NCI-H82 treated with DMSO at 0.1 percent for 48 hours (cell line): ENCODE measurements around the gene EXOC1.

ENCODE experiments used
- DNase-seq: peaks from one replicate; lab custom pipeline; 2025; ENCODE audit not compliant: unreplicated experiment; lab: John Stamatoyannopoulos, UW

EXOC1 gene

DNA sequence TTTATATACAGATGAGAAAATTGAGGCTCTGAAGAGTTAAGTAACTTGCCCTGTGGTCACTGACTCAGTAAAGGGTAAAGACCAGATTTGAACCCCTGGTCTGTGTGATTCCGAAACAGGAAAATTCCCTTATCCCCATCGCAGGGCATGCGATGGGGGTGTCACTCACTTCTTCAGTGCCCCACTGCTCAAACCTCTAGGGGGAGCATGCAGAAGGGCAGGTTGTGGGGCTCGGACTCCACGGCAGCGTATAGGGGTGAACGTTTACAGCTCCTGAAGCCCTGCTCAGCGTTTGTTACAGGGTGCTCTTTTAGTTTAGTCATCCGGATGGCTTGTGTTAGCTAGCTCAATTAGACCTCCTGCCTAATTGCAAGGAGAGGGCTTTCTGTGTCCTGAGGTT lies 3.7 kb upstream of the EXOC1 start:
- no peak for DNase-seq

GRCh38 chr4:55851885-55852284 lies 1.6 kb upstream of the EXOC1 start:
- DNase-seq: no peak

DNA sequence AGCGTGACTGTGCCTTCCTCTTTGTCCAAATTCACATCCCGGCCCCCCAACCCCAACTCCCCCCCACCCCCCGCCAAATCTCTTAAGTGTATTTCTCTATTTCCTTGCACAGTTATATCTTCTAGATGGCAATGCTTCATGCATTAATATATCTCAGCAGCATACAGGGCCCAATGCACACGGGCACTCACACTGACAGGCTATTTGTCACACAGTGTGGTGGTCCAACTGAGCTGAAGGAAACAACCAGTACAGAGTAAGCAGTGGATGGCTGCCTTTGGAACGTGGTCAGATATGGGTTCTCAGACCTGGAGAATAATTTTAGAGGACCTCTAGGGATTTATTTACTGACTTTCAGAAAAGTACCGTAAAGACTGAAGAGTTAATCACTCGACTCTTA lies 681 bp downstream of the EXOC1 start:
- DNase-seq: no peak

GRCh38 chr4:55857586-55857985 lies 4.1 kb downstream of the EXOC1 start:
- DNase-seq: no peak

- no peak for DNase-seq
Measured at GRCh38 chr4:55859711-55860110, 6.3 kb downstream of the EXOC1 start.

GRCh38 chr4:55864577-55865223 lies 11.3 kb downstream of the EXOC1 start:
- no peak for DNase-seq

DNA sequence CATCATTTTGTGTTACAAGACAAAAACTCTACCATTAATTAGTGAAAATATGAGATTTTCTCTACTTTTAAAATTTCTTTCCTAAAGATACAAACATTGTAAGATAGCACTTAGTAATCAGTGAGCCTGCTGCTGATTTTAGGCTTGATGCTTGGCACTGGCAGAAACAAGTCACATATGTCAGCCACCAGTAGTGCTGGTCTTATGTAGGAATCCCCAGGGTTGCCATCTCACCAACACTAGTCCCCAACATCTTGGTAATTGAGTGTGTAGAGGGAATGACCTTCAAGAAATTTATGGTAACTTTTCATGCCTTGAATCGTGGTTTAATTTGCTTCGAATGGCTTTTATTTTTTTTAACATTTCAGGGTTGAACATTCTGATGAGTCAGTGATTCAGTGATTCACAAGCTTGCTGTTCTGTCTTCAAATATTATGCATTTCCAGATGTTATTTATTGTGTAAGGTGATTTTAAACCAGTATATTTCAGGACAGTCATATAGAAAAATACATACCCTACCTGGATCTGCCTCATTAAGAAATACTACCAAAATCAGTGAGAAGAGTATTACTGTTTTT lies 11.9 kb downstream of the EXOC1 start:
- no peak for DNase-seq

DNA sequence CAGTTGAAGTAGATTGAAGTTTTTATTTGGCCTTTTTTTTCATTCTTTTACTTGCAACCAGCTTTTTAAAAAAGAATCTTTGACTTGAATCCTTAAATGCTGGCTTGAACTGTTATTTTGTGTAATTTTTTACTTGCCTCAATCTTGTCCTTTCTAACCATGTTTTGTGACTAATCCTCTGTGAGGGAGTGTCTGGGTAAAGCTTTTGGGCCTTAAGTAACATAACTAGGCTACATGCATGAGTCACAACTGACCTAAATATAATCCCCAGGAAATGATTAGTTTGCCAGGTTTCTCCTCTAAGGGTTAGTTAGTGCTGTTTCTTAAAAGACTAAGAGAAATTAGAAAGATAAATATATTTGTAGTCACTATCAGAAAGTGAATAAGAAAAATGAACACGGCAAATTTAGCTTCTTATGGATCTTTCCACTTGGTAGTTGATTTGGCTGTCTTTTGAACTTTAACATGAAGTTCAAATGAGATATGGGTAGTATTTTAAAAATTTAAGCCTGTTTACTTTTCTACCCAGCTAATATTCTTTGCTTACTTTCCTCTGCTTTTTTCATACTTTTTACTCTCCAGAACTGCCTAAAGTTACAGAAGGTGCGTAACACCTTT lies 13.0 kb downstream of the EXOC1 start:
- DNase-seq: no peak

GRCh38 chr4:55866973-55867574 lies 13.6 kb downstream of the EXOC1 start:
- peak; percentile 14 for DNase-seq

- DNase-seq: no peak
Measured at GRCh38 chr4:55868581-55869090, 15.2 kb downstream of the EXOC1 start.

DNA sequence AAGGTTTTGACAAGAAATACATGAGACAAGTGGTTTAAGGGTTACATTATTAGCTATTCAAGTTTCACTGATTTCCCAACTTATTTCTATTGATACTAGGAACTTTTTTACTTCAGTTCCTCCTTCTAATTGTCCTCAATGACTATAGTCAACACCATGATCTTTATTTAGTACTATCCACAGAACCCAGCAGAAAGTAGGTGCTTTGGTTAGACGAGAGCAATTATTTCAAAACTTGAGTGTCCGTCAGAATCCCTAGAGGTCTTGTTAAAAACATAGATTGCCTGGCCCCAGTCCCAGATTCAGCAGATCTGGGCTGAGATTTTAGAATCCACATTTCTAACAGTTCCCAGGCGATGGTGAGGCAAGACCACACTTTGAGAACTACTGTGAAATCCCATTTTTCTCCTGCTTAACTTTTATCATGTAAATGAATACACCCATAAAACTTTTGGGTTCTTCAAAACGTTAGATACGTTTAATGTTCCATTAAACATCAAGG lies 17.9 kb downstream of the EXOC1 start:
- DNase-seq: no peak

- DNase-seq: no peak
Measured at GRCh38 chr4:55874831-55875230, 21.4 kb downstream of the EXOC1 start.

DNA sequence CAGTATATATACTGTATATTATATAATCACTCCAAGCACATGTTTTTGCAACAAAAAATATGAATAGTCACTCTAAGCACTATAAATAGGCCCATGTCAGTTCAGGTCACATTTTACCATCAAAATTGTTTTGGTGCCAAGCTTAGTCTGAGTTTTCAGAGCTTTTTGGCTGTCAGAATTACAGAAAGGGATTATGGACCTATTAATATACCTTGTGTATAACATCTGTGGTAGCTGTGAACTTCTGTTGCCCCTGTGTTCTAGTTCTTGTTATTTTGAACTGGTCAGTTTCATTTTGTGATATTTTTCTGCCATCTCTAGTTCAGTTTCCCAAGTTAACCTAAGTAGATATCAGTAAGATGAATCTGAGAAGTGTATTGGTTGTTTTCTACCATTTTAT lies 22.9 kb downstream of the EXOC1 start:
- DNase-seq: no peak

- DNase-seq: no peak
Measured at GRCh38 chr4:55879224-55879623, 25.8 kb downstream of the EXOC1 start.

DNA sequence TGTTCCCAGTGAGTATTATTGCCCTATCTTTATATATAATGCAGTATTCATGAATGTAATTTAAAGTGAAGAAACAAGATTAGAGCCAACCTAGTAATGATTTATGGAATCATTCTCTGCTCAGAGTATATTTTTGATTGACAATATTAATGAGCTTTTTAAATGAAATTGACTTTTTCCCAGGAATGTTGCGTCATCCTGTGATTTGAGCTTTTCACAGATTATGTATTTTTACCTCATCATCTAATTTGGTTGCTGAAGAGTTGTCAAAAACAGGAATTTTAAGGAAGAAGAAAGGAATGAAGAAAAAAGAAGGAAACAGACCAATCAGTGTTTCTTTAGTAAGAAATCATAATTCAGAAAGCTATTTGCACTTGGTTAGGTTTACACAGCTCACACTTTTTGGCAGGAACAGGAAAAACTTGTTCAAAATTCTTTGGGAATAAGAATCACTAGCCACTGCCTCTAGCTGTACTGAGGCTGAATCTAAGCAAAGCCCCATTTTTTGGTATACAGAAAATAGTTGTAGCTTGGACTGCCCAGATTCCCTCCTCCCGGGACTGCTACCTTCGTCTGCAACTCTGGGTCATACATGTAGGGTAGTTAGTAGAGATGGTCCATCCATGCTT lies 27.3 kb downstream of the EXOC1 start:
- no peak for DNase-seq

DNA sequence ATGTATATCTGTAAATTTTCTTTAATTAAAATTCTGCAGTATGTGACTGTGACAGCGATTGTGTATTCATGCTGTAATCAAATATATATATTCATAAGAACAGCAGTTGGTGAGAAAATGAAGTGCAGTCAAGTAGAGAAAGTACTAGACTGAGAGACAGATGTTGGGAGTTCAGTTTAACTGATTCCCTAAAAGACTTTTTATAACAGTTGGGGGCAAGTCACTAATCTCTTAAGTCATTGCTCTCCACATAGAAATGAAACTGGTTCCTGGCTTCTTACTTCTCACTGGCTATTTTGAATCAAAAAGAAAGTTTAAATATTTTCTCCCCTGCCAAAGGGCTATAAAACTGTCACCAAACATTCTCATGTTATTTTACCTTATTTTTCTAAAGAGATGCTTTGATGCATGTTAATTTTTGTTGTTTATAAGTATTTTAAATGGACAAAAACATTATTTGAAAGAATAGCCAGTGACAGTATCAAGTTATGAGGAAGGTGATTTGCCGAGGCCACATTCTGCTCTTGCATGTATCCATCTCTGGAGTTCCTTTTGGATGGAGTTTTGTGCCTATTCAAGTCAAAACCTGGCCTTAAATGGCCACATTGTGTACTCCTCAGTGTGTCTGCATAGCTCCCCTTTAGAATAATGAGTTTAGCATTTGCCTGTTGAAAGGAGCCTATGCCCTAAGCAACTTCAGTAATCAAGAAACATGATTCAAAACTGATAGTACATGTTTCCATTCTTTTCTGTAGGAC lies 30.8 kb downstream of the EXOC1 start:
- peak; percentile 25 for DNase-seq

GRCh38 chr4:55884851-55885219 lies 31.4 kb downstream of the EXOC1 start:
- DNase-seq: no peak

DNA sequence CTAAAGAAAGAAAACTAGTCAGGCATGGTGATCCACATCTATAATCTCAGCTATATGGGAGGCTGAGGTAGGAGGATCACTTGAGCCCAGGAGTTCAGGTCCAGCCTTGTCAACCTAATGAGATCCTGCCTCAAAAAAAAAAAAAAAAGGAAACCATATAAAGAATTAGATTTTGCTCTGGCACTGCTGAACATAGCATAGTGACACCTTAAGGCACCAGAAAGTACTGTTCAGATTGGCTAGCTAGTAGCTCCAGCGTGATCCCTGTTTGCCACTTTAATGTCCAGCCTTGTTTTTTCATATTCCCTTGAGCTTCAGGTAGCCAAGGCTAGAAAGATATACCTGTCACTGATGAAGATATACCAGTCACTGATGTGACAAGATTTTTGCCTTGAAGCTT lies 34.1 kb downstream of the EXOC1 start:
- no peak for DNase-seq

DNA sequence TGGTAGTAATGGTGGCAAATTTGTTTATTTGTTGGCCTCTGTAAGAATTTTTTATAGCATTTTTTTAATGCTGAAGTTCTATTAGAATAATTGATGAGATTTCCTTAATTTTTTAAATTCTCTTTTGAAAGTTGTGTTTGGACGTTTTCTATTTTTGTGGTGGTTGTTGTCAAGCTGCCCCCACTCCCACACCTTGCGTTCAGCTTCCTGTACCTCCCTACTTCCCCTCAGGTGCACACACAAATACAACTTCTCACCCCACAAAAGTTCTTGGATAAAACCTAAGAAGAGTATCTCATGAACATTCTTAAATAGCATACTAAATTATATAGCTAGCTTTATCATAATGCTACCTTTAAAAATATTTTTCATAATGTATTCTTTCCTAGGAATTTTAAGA lies 38.7 kb downstream of the EXOC1 start:
- no peak for DNase-seq

DNA sequence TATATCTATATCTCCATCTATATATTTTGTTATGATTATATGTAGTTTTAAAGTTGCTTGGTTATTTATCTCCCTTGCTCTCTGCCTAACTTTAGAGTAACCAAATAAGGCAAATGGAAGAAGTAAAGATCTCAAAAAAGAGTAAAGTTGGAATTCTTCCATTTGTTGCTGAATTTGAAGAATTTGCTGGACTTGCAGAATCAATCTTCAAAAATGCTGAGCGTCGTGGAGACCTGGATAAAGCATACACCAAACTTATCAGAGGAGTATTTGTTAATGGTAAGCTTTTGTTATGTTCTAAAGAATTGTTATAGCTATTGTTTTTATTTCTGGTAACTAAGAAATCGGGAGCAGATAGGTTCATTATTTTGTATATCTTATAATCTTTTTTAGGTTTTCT lies 43.2 kb downstream of the EXOC1 start:
- DNase-seq: no peak

DNA sequence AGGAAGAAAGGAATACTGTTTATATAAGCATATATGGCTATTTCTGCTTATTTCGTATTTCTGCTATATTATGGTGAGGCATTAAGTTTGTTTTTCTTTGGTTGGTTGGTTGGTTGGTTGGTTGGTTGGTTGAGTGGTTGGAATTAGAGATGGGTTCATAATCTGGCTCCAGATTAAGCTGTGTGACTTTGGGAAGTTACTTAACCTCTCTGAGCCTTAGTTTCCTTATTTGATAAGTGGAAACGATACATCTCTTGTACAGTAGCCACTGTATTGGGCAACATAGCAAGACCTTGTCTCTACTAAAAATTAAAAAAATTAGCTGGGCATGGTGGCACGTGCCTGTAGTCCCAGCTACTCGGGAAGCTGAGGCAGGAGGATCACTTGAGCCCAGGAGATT lies 49.2 kb downstream of the EXOC1 start:
- no peak for DNase-seq
